Measurements from ENCODE around the gene EYA2. TPM values are rescaled to one million over a fixed set of nuclear protein-coding genes. Genes with fewer than 3 reads are reported as not detected.

The EYA2 gene
- total and polyA plus RNA-seq, 2 donors (not counting 3 experiments of a cell fraction or from before 2014, with no cell fraction given): not detected

DNA sequence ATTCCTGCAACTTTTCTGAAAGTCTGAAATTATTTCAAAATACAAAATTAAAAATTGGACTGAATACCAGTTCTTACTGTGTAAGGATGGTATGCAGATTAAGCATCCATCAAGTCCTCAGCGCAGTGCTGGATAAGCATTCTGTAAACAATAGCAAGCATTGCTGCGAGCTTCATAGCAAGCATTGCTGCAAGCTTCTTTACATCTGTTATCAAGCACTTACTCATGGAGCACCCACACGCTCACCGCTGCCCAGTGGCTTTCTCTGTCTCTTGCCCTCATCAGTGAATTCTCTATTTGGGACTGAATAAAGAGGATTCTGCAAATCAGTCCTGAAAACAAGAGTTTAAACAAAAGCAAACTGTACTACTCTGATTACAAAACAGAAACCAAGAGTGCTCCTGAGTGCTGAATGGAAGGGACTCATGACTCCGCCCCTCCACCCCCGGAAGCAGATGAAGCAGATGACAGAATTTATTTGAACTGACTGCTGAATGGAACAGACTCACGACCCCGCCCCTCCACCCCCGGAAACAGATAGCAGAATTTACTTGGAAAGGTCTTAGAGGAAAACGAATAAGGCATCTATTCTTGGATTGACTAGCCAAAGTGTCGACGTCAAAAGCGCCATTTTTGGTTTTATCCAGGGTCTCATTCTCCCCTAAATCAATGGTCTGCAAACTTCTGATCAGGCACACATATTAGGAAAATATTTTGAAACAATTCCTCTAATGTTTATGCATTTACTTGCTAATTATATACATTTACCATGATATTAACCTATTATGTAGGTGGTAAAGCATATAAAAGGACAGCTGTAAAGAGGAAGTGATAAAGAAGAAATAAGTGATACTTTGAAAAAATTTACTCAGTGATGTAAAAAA, 22.1 kb upstream of the EYA2 start:
- intact Hi-C loops (cut with micrococcal nuclease) (no loop called here), dilution Hi-C loops (cut with MboI; ENCODE audit: extremely low pct_ligation_motif_present, low sequenced_read_pairs) (no loop called here)
- no peak for FAIRE-seq
- H4K20me1 ChIP-seq (replicated peaks; ENCODE audit: control insufficient read depth, extremely low read depth, insufficient read depth, low read length): no peaks in the 10 kb centered on the region
- H3K9ac ChIP-seq (replicated peaks; ENCODE audit: extremely low read depth, insufficient read depth, low read length): no peak overlapping the region
- TF ChIP-seq JUN (IDR thresholded peaks at IDR 0.05; ENCODE audit: borderline replicate concordance, insufficient read depth, insufficient read length, low read depth): no peak
- TF ChIP-seq, protein P1, sequence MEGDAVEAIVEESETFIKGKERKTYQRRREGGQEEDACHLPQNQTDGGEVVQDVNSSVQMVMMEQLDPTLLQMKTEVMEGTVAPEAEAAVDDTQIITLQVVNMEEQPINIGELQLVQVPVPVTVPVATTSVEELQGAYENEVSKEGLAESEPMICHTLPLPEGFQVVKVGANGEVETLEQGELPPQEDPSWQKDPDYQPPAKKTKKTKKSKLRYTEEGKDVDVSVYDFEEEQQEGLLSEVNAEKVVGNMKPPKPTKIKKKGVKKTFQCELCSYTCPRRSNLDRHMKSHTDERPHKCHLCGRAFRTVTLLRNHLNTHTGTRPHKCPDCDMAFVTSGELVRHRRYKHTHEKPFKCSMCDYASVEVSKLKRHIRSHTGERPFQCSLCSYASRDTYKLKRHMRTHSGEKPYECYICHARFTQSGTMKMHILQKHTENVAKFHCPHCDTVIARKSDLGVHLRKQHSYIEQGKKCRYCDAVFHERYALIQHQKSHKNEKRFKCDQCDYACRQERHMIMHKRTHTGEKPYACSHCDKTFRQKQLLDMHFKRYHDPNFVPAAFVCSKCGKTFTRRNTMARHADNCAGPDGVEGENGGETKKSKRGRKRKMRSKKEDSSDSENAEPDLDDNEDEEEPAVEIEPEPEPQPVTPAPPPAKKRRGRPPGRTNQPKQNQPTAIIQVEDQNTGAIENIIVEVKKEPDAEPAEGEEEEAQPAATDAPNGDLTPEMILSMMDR (IDR thresholded peaks at IDR 0.05; ENCODE audit: extremely low read depth in 1 of 2, insufficient read depth in 1 of 2, low read depth in 1 of 2, low read length in 2 of 2): no peak
- TF ChIP-seq EZH2 (IDR thresholded peaks at IDR 0.05; ENCODE audit: borderline replicate concordance, low read depth, low read length, severe bottlenecking): no peak
- TF ChIP-seq, protein P2, sequence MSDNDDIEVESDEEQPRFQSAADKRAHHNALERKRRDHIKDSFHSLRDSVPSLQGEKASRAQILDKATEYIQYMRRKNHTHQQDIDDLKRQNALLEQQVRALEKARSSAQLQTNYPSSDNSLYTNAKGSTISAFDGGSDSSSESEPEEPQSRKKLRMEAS (IDR thresholded peaks at IDR 0.05; ENCODE audit: insufficient read depth, insufficient read length): no peak
- no peak for TF ChIP-seq POLR2A (IDR thresholded peaks at IDR 0.05; ENCODE audit: low read depth, low read length)
- no peak for TF ChIP-seq GATA2 (IDR thresholded peaks at IDR 0.05; ENCODE audit: insufficient read depth, insufficient read length, low read depth, low read length)
- no peak for TF ChIP-seq FOS (IDR thresholded peaks at IDR 0.05; ENCODE audit: borderline replicate concordance, insufficient read depth, low read length)
- TF ChIP-seq MYC (IDR thresholded peaks at IDR 0.05; ENCODE audit: low read depth, low read length): no peak
- TF ChIP-seq POLR2AphosphoS5 (IDR thresholded peaks at IDR 0.05; ENCODE audit: insufficient read depth, low read depth, low read length): no peak
- H3K4me1 ChIP-seq (ENCODE audit: control insufficient read depth, extremely low read depth, insufficient read depth, low read length): no peaks in the 10 kb centered on the region
- H3K27me3 ChIP-seq (ENCODE audit: control insufficient read depth in 2 of 2, insufficient read depth in 2 of 2, low read length in 2 of 2): no peaks in the 10 kb centered on the region
- ChIA-PET CTCF (no interaction called here), POLR2A (no interaction called here)
- no peaks in the 10 kb centered on the region for H3K9me1 ChIP-seq (replicated peaks; ENCODE audit: control insufficient read depth, extremely low read depth, insufficient read depth, low read length)
- no TSS peak for BruUV-seq (replicated peaks)
- no peak overlapping the region for H3K27ac ChIP-seq (ENCODE audit: insufficient read depth, low read depth, low read length)
- no peak overlapping the region for H2AFZ ChIP-seq (ENCODE audit: low read depth, low read length)
- DNase-seq (ENCODE audit: low read depth, low spot score): no peak
- H3K9me3 ChIP-seq (replicated peaks; ENCODE audit: control insufficient read depth, insufficient read depth, low read length): no peaks in the 10 kb centered on the region
- no peaks in the 10 kb centered on the region for H3K36me3 ChIP-seq (ENCODE audit: control insufficient read depth in 2 of 2, extremely low read depth in 1 of 2, insufficient read depth in 2 of 2, low read length in 2 of 2)
- H3K4me2 ChIP-seq (ENCODE audit: insufficient read depth, low read length): no peak overlapping the region
- no peak overlapping the region for H3K4me3 ChIP-seq (replicated peaks in 1 of 3; ENCODE audit: insufficient read depth in 1 of 3, low read depth in 1 of 3, low read length in 3 of 3)
- no peaks in the 10 kb centered on the region for H3K79me2 ChIP-seq (ENCODE audit: control insufficient read depth, insufficient read depth, low read length)

Measured in endothelial cell of umbilical vein (primary cell).